HepG2 (cell line): ENCODE results near the gene OXLD1. TPM values are rescaled to one million over a fixed set of nuclear protein-coding genes. Genes with fewer than 3 reads are reported as not detected.

Source experiments
- ATAC-seq: fragments of 200-7000 bp; cut with Tn5 transposase; 3 replicates; pipeline ENCODE4 v1.9.1; 2020; ENCODE audit warnings: mild to moderate bottlenecking, moderate library complexity
- BruUV-seq: library from RNA; stranded (reverse); fragments of 400-500 nt; replicated peaks from 2 replicates; lab custom pipeline; 2021; lab: Mats Ljungman, UMichigan
- CTCF ChIA-PET: fragments of 300-600 bp; formaldehyde crosslinking; extraction: SDS; loops from one replicate; lab custom pipeline; 2021; ENCODE audit warnings: low total read pairs, inconsistent platforms, low intra/inter-chr PET ratio; lab: Yijun Ruan, JAX
- POLR2A ChIA-PET: fragments of 350-600 bp; sonication (Branson Sonifier 250); formaldehyde crosslinking; loops from one replicate; lab custom pipeline; 2020; ENCODE audit warnings: antibody characterized with exemption, inconsistent platforms; lab: Yijun Ruan, JAX
- DNase-seq: peaks from one replicate; pipeline ENCODE4 v3.0.0-alpha.2; 2015; ENCODE audit warnings: low spot score
- FAIRE-seq: peaks from 3 replicates; lab custom pipeline; 2011; peaks lifted over from hg19 to GRCh38; lab: Jason Lieb, UNC
- H2AFZ ChIP-seq: one replicate; pipeline ENCODE4 v1.6.1; 2011; ENCODE audit warnings: low read length, inconsistent platforms
- H3K27ac ChIP-seq: fragments of 300-600 bp; 3 replicates; pipeline ENCODE4 v1.8.0; 2011; ENCODE audit warnings: mixed run types, mild to moderate bottlenecking, mixed read lengths, low read length, inconsistent platforms; ENCODE audit not compliant: insufficient read depth; ENCODE audit errors: extremely low read length
- H3K27me3 ChIP-seq, 2 experiments: fragments of 200-600 bp in 1 of 2; 2 replicates in 1 of 2; 3 replicates in 1 of 2; pipeline versions ENCODE4 v1.6.0 to v1.8.0; 2011; ENCODE audit warnings: low read length in 2 of 2, mild to moderate bottlenecking in 2 of 2, moderate library complexity in 2 of 2, inconsistent platforms in 1 of 2; ENCODE audit not compliant: insufficient read depth in 2 of 2, control insufficient read depth in 1 of 2
- H3K36me3 ChIP-seq, 2 experiments: fragments of 200-600 bp in 1 of 2; replicated peaks in 1 of 2; 2 replicates in 1 of 2; 3 replicates in 1 of 2; pipeline versions ENCODE4 v1.5.1 to v1.8.0; 2011; ENCODE audit warnings: low read length in 2 of 2, inconsistent platforms in 1 of 2; ENCODE audit not compliant: insufficient read depth in 2 of 2, control insufficient read depth in 1 of 2
- H3K4me1 ChIP-seq: 2 replicates; pipeline ENCODE4 v1.5.1; 2012; ENCODE audit warnings: low read length, inconsistent platforms; ENCODE audit not compliant: insufficient read depth
- H3K4me2 ChIP-seq: 2 replicates; pipeline ENCODE4 v1.6.0; 2011; ENCODE audit warnings: low read depth, low read length, inconsistent platforms
- H3K4me3 ChIP-seq, 3 experiments: fragments of 200-600 bp in 1 of 3; sonication (generic), shearing (Covaris generic) in 1 of 3; replicated peaks in 1 of 3; 2 replicates each; pipeline ENCODE4 v1.5.1; 2011 to 2016; ENCODE audit warnings: low read length in 3 of 3, inconsistent platforms in 2 of 3, low read depth in 2 of 3, mild to moderate bottlenecking in 2 of 3, control low read depth in 1 of 3, mixed read lengths in 1 of 3; ENCODE audit not compliant: insufficient read depth in 1 of 3
- H3K79me2 ChIP-seq: one replicate; pipeline ENCODE4 v1.6.1; 2011; ENCODE audit warnings: low read length, inconsistent platforms; ENCODE audit not compliant: insufficient read depth
- H3K9ac ChIP-seq: 2 replicates; pipeline ENCODE4 v1.6.0; 2011; ENCODE audit warnings: mild to moderate bottlenecking, low read depth, low read length, inconsistent platforms; ENCODE audit not compliant: insufficient read depth
- H3K9me3 ChIP-seq: 2 replicates; pipeline ENCODE4 v1.5.1; 2012; ENCODE audit warnings: mild to moderate bottlenecking, low read length
- H4K20me1 ChIP-seq: 2 replicates; pipeline ENCODE4 v1.6.0; 2011; ENCODE audit warnings: inconsistent platforms, mild to moderate bottlenecking, low read length, moderate library complexity; ENCODE audit not compliant: insufficient read depth
- CREM ChIP-seq, 2 experiments: sonication (generic) in 1 of 2; formaldehyde crosslinking in 1 of 2; IDR thresholded peaks; 2 replicates each; pipeline versions ENCODE4 v1.4.0 to v1.6.1; 2016 to 2020; ENCODE audit warnings: antibody characterized with exemption in 1 of 2, mild to moderate bottlenecking in 1 of 2, missing genetic modification reagents in 1 of 2
- MAFG ChIP-seq: sonication (generic); formaldehyde crosslinking; IDR thresholded peaks from 2 replicates; pipeline ENCODE4 v1.5.1; 2020; ENCODE audit warnings: mild to moderate bottlenecking, missing genetic modification reagents
- NCOR1 ChIP-seq: fragments of 200-600 bp; sonication (generic); IDR thresholded peaks from 2 replicates; pipeline ENCODE4 v1.7.0; 2017; ENCODE audit warnings: antibody characterized with exemption, low read length, borderline replicate concordance
- POLR2AphosphoS5 ChIP-seq: IDR thresholded peaks from 2 replicates; pipeline ENCODE4 v1.6.1; 2012; ENCODE audit warnings: low read depth, low read length
- ZC3H4 ChIP-seq: sonication (generic); formaldehyde crosslinking; IDR thresholded peaks from 2 replicates; pipeline ENCODE4 v1.4.0; 2020; ENCODE audit warnings: missing genetic modification reagents, borderline replicate concordance
- ZNF124 ChIP-seq: sonication (generic); formaldehyde crosslinking; IDR thresholded peaks from 2 replicates; pipeline ENCODE4 v1.4.0; 2020; ENCODE audit warnings: missing genetic modification reagents
- WGBS: methylation state at CpG from one replicate; pipeline ENCODE4 v1.1.6; 2017; ENCODE audit warnings: low lambda C conversion rate; 5-methylcytosine and 5-hydroxymethylcytosine counted together
- in situ Hi-C: cut with HindIII; loops from 2 replicates; pipeline ENCODE4 v1.10.0; 2017; ENCODE audit warnings: low pct_unique_long_range_greater_than_20kb; ENCODE audit not compliant: extremely low pct_ligation_motif_present
- intact Hi-C: fragments of 100-400 bp; cut with micrococcal nuclease; formaldehyde crosslinking; loops from one replicate; pipeline ENCODE4 v1.10.0; 2022; ENCODE audit not compliant: unreplicated experiment
- polyA plus RNA-seq, 8 experiments: library from polyadenylated mRNA; depleted of rRNA in 3 of 8; stranded (reverse) in 7 of 8; unstranded in 1 of 8; fragments of >200 nt; fragmentation: Illumina TruSeq in 4 of 8; extraction: Trizol in 4 of 8; gene quantifications; 2 replicates each; pipeline versions ENCODE4 v1.2.1 to v1.2.3, GENCODE V29; 2011 to 2016; ENCODE audit warnings: low read depth in 4 of 8, missing spikeins in 1 of 8, mixed read lengths in 1 of 8; ENCODE audit not compliant: insufficient read depth in 1 of 8
- total RNA-seq, 5 experiments: library from RNA; depleted of rRNA; stranded (reverse); fragments of >200 nt; fragmentation: Illumina TruSeq; extraction: Trizol; gene quantifications; 2 replicates each; pipeline ENCODE4 v1.2.3, GENCODE V29; 2016; ENCODE audit warnings: low read depth in 1 of 5
- TF ChIP-seq, protein P1 (sequence below): sonication (generic); formaldehyde crosslinking; IDR thresholded peaks from 2 replicates; pipeline ENCODE4 v1.9.0; 2021; ENCODE audit warnings: mild to moderate bottlenecking, missing genetic modification reagents
- TF ChIP-seq, protein P2 (sequence below): sonication (generic); formaldehyde crosslinking; IDR thresholded peaks from 2 replicates; pipeline ENCODE4 v1.4.0; 2020; ENCODE audit warnings: missing genetic modification reagents, borderline replicate concordance

The OXLD1 gene
- total and polyA plus RNA-seq, 2 of the 13 experiments (the other 11 are each of a cell fraction or from before 2014, with no cell fraction given): 27.1 to 37.5 TPM

DNA sequence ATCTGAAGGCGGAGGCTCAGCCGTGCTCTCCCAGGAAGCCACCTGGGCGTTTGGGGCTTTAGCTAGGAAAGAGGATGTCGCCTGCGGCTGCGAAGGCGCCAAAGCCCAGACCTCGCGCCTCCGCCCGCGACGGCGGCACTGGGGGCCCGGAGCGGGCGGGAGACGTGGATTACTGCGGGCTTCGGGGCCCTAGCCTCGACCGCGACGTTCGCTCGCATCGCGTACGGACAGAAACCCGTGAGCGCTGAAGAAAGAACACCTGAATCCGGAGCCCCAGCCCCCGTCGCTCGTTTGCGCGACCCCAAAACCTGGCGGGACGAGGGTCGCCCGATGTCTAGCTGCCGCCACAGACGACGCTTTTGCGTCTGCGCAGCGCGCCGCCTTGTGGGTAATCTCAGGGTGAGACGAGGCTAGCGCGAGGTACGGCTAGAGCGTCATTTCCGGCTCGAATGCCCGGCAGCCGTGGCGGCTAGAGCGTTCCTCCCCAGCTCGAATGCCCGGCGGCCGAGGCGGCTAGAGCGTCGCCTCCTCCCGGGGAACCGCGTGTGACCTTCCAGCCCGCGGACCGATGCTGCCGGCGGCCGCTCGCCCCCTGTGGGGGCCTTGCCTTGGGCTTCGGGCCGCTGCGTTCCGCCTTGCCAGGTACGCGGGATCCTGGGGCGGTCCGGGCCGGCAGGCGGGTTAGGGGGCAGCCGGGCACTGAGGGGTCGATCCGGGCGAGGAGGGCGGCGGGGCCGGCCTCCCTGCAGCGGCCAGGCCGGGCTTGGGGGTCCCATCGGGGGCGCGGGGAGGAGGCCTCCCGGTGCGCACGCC lies 36.7 kb upstream of the OXLD1 start, which contains the start of gene MRPL12:
Gene MRPL12 (plus strand): TSS at position 434 of the 813 bp plus-strand sequence. CDS start 135 bp downstream, at position 569.
- peak within 1 kb of the TSS; percentile 92 to 93 (median 92) for H3K4me3 ChIP-seq
- H4K20me1 ChIP-seq: peaks cover 15% of the 10 kb centered on the region
- H3K36me3 ChIP-seq: peaks cover 28 to 54% of the 10 kb centered on the region in 2 experiments
- peaks cover 33% of the 10 kb centered on the region for H3K4me1 ChIP-seq
- ChIA-PET POLR2A (interaction anchor here (0.7 to 4.9 kb wide), 26 partner anchors 9 to 399 kb away, joined by 3 to 143 read pairs (median 4); partner anchors contain the start of genes ACTG1, ARL16, CCDC137 and CENPX), CTCF (no interaction called here)
- 0% methylated on average over 44 of the region's 102 CpGs for WGBS
- H3K27me3 ChIP-seq: no peaks in the 10 kb centered on the region; a peak in 1 of 5 replicates
- intact Hi-C loops (loop anchor here (1.0 to 5.0 kb wide), 2 partner anchors 9 to 36 kb away; partner anchors contain the start of genes CCDC137, OXLD1 and SLC25A10), in situ Hi-C loops (no loop called here)
- no TSS peak for BruUV-seq
- DNase-seq: peak; percentile 91
- peak; percentile 82 for ATAC-seq
- H2AFZ ChIP-seq: no peak within 1 kb of the TSS
- peak within 1 kb of the TSS; percentile 93 for H3K27ac ChIP-seq
- no peaks in the 10 kb centered on the region for H3K9me3 ChIP-seq
- H3K79me2 ChIP-seq: peaks cover 58% of the 10 kb centered on the region
- FAIRE-seq: peak; percentile 97
- H3K9ac ChIP-seq: peak within 1 kb of the TSS; percentile 99
- peak within 1 kb of the TSS; percentile 91 for H3K4me2 ChIP-seq
- TF ChIP-seq, protein P1, sequence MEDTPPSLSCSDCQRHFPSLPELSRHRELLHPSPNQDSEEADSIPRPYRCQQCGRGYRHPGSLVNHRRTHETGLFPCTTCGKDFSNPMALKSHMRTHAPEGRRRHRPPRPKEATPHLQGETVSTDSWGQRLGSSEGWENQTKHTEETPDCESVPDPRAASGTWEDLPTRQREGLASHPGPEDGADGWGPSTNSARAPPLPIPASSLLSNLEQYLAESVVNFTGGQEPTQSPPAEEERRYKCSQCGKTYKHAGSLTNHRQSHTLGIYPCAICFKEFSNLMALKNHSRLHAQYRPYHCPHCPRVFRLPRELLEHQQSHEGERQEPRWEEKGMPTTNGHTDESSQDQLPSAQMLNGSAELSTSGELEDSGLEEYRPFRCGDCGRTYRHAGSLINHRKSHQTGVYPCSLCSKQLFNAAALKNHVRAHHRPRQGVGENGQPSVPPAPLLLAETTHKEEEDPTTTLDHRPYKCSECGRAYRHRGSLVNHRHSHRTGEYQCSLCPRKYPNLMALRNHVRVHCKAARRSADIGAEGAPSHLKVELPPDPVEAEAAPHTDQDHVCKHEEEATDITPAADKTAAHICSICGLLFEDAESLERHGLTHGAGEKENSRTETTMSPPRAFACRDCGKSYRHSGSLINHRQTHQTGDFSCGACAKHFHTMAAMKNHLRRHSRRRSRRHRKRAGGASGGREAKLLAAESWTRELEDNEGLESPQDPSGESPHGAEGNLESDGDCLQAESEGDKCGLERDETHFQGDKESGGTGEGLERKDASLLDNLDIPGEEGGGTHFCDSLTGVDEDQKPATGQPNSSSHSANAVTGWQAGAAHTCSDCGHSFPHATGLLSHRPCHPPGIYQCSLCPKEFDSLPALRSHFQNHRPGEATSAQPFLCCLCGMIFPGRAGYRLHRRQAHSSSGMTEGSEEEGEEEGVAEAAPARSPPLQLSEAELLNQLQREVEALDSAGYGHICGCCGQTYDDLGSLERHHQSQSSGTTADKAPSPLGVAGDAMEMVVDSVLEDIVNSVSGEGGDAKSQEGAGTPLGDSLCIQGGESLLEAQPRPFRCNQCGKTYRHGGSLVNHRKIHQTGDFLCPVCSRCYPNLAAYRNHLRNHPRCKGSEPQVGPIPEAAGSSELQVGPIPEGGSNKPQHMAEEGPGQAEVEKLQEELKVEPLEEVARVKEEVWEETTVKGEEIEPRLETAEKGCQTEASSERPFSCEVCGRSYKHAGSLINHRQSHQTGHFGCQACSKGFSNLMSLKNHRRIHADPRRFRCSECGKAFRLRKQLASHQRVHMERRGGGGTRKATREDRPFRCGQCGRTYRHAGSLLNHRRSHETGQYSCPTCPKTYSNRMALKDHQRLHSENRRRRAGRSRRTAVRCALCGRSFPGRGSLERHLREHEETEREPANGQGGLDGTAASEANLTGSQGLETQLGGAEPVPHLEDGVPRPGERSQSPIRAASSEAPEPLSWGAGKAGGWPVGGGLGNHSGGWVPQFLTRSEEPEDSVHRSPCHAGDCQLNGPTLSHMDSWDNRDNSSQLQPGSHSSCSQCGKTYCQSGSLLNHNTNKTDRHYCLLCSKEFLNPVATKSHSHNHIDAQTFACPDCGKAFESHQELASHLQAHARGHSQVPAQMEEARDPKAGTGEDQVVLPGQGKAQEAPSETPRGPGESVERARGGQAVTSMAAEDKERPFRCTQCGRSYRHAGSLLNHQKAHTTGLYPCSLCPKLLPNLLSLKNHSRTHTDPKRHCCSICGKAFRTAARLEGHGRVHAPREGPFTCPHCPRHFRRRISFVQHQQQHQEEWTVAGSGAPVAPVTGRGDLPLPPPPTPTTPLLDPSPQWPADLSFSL (CRISPR knock-in tag): no peak
- peak; percentile 94 for TF ChIP-seq CREM (IDR thresholded peaks at IDR 0.05)
- TF ChIP-seq CREM (CRISPR knock-in tag; IDR thresholded peaks at IDR 0.05): peak; percentile 73; the same call in 1 of the 2 replicates
- TF ChIP-seq POLR2AphosphoS5: peak; percentile 94
- no peak for TF ChIP-seq ZNF124 (CRISPR knock-in tag)
- TF ChIP-seq MAFG (CRISPR knock-in tag): no peak
- TF ChIP-seq, protein P2, sequence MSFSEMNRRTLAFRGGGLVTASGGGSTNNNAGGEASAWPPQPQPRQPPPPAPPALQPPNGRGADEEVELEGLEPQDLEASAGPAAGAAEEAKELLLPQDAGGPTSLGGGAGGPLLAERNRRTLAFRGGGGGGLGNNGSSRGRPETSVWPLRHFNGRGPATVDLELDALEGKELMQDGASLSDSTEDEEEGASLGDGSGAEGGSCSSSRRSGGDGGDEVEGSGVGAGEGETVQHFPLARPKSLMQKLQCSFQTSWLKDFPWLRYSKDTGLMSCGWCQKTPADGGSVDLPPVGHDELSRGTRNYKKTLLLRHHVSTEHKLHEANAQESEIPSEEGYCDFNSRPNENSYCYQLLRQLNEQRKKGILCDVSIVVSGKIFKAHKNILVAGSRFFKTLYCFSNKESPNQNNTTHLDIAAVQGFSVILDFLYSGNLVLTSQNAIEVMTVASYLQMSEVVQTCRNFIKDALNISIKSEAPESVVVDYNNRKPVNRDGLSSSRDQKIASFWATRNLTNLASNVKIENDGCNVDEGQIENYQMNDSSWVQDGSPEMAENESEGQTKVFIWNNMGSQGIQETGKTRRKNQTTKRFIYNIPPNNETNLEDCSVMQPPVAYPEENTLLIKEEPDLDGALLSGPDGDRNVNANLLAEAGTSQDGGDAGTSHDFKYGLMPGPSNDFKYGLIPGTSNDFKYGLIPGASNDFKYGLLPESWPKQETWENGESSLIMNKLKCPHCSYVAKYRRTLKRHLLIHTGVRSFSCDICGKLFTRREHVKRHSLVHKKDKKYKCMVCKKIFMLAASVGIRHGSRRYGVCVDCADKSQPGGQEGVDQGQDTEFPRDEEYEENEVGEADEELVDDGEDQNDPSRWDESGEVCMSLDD (CRISPR knock-in tag): peak; percentile 51
- no peak for TF ChIP-seq NCOR1
- no peak; the same call in 1 of the 2 replicates for TF ChIP-seq ZC3H4 (CRISPR knock-in tag)
